Gastroesophageal sphincter (tissue), 4 donors: ENCODE data around the gene UCKL1. TPM values are rescaled to one million over a fixed set of nuclear protein-coding genes. Genes with fewer than 3 reads are reported as not detected.
A peak's percentile ranks its signal among the peaks of the same experiment; 100 is the strongest.

Experiments used
- ATAC-seq: fragments of 150-250 bp; one replicate; pipeline ENCODE4 v1.9.1; 2016; ENCODE audit warnings: mild to moderate bottlenecking, moderate library complexity
- H3K27ac ChIP-seq, 4 donors: fragments of 200-600 bp; sonication (generic) in 3 of 4; 1 replicate in 3 of 4; 2 replicates in 1 of 4; pipeline ENCODE4 v1.5.1; 2016 to 2019
- H3K27me3 ChIP-seq: fragments of 200-600 bp; sonication (generic); one replicate; pipeline ENCODE4 v1.5.1; 2019
- H3K36me3 ChIP-seq, 2 donors: fragments of 200-600 bp; sonication (generic); one replicate each; pipeline ENCODE4 v1.5.1; 2019; ENCODE audit warnings: control low read depth in 1 of 2
- H3K4me1 ChIP-seq, 3 donors: fragments of 200-600 bp; sonication (generic); 1 replicate in 2 of 3; 2 replicates in 1 of 3; pipeline ENCODE4 v1.5.1; 2016 to 2019; ENCODE audit warnings: control low read depth in 2 of 3
- H3K4me3 ChIP-seq, 2 donors: fragments of 200-600 bp; sonication (generic); one replicate each; pipeline ENCODE4 v1.5.1; 2019; ENCODE audit warnings: mild to moderate bottlenecking in 1 of 2, moderate library complexity in 1 of 2
- H3K9me3 ChIP-seq, 3 donors: fragments of 200-600 bp; sonication (generic); one replicate each; pipeline ENCODE4 v1.5.1; 2017 to 2019; ENCODE audit warnings: control low read depth in 2 of 3
- EP300 ChIP-seq: sonication (generic); formaldehyde crosslinking; IDR thresholded peaks from one replicate; pipeline ENCODE4 v1.6.1; 2017; ENCODE audit warnings: antibody characterized with exemption, mild to moderate bottlenecking
- POLR2A ChIP-seq, 2 donors: fragments of 450-650 bp; IDR thresholded peaks; one replicate each; pipeline ENCODE4 v1.6.1; 2017; ENCODE audit warnings: antibody characterized with exemption in 2 of 2, mild to moderate bottlenecking in 2 of 2, moderate library complexity in 1 of 2
- POLR2AphosphoS5 ChIP-seq: sonication (generic); formaldehyde crosslinking; IDR thresholded peaks from one replicate; pipeline ENCODE4 v1.6.1; 2017; ENCODE audit warnings: antibody characterized with exemption
- WGBS, 2 donors: methylation state at CpG; one replicate each; pipeline ENCODE4 v1.1.5; 2018; ENCODE audit warnings: low coverage in 1 of 2; 5-methylcytosine and 5-hydroxymethylcytosine counted together
- total RNA-seq, 4 donors: library from RNA; depleted of rRNA; stranded (reverse); fragments of >200 nt; gene quantifications; one replicate each; pipeline ENCODE4 v1.1.0, GENCODE V29; 2016
- TF ChIP-seq, protein P1 (sequence below), 4 experiments: fragments of 200-600 bp in 2 of 4; fragments of 450-650 bp in 2 of 4; sonication (generic) in 1 of 4; IDR thresholded peaks; one replicate each; pipeline ENCODE4 v1.5.1; 2017 to 2019; ENCODE audit warnings: antibody characterized with exemption in 4 of 4, mild to moderate bottlenecking in 2 of 4, moderate library complexity in 2 of 4

Gene UCKL1
- total RNA-seq, 4 donors from 2014 or later = 19.8 to 27.7 (median 22.6) TPM

DNA sequence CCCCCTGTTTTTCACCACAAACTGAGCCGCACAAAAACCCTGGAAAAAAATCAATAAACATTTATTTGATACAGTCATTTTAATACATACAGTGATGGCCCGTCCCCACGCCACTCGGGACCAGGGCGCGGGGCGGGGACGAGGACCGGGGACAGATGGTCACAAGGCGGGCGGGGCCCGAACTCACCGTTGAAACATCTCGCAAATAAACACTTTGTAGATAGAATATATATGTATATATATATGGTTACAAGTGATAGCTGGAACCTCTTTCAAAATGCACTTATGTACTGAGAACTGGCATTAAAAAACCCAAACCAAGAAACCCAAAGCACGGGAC, 418 bp upstream of the UCKL1 start:
- H3K36me3 ChIP-seq = peaks cover 0 to 33% of the 10 kb centered on the region in 2 donors
- H3K4me1 ChIP-seq = peaks cover 0 to 60% (median 42%) of the 10 kb centered on the region in 3 donors
- peak overlapping the region; percentile 42 to 99 for H3K4me3 ChIP-seq
- H3K27ac ChIP-seq = peak overlapping the region in 3 of 4 donors; percentile 72 to 95 (median 80)
- ATAC-seq = no peak
- WGBS, 2 donors = 0 to 2% methylated on average over 11 to 15 of the region's 15 CpGs
- no peaks in the 10 kb centered on the region for H3K27me3 ChIP-seq
- no peak for TF ChIP-seq POLR2AphosphoS5
- no peak for TF ChIP-seq POLR2A (IDR thresholded peaks at IDR 0.05)
- no peak for TF ChIP-seq EP300
- TF ChIP-seq, protein P1, sequence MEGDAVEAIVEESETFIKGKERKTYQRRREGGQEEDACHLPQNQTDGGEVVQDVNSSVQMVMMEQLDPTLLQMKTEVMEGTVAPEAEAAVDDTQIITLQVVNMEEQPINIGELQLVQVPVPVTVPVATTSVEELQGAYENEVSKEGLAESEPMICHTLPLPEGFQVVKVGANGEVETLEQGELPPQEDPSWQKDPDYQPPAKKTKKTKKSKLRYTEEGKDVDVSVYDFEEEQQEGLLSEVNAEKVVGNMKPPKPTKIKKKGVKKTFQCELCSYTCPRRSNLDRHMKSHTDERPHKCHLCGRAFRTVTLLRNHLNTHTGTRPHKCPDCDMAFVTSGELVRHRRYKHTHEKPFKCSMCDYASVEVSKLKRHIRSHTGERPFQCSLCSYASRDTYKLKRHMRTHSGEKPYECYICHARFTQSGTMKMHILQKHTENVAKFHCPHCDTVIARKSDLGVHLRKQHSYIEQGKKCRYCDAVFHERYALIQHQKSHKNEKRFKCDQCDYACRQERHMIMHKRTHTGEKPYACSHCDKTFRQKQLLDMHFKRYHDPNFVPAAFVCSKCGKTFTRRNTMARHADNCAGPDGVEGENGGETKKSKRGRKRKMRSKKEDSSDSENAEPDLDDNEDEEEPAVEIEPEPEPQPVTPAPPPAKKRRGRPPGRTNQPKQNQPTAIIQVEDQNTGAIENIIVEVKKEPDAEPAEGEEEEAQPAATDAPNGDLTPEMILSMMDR (IDR thresholded peaks at IDR 0.05) = no peak
- no peaks in the 10 kb centered on the region for H3K9me3 ChIP-seq

DNA sequence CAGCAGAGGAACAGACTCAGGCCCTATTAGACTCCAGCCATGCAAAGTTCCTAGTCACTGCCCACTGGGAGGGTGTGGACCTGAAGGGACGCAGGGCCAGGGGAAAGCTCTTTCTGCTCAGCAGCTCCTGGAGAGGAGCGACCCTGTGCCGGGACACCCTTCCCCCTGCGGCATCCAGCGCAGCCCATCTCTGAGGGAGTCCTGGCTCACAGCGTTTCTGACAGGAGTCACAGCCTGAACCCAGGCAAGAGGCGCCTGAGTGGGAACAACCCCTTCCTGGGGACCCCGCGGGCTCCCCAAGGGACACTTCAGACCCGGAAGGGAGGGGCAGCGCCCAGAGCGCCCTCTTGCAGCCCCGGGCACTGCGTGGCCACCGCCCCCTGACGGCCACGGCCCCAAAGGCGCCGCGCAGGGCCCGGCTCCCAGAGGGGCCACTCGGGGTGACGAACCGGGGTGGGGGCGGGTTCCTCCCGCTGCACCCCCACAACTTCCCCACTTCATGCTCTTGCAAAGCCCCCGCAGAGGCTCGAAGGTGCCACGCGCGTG, 862 bp downstream of the UCKL1 start:
- no peaks in the 10 kb centered on the region for H3K27me3 ChIP-seq
- no peak for ATAC-seq
- no peaks in the 10 kb centered on the region for H3K9me3 ChIP-seq
- H3K36me3 ChIP-seq = peaks cover 0 to 20% of the 10 kb centered on the region in 2 donors
- TF ChIP-seq, protein P1 (IDR thresholded peaks at IDR 0.05) = peak in 3 of 4 experiments; percentile 36 to 71 (median 38)
- TF ChIP-seq POLR2A (IDR thresholded peaks at IDR 0.05) (no peak), POLR2AphosphoS5 (no peak)
- peak overlapping the region; percentile 79 to 97 (median 95) for H3K27ac ChIP-seq
- WGBS, 2 donors = 0% methylated on average over 1 to 6 of the region's 31 CpGs
- H3K4me3 ChIP-seq = peak overlapping the region; percentile 81 to 99
- H3K4me1 ChIP-seq = peaks cover 2 to 73% (median 55%) of the 10 kb centered on the region in 3 donors

DNA sequence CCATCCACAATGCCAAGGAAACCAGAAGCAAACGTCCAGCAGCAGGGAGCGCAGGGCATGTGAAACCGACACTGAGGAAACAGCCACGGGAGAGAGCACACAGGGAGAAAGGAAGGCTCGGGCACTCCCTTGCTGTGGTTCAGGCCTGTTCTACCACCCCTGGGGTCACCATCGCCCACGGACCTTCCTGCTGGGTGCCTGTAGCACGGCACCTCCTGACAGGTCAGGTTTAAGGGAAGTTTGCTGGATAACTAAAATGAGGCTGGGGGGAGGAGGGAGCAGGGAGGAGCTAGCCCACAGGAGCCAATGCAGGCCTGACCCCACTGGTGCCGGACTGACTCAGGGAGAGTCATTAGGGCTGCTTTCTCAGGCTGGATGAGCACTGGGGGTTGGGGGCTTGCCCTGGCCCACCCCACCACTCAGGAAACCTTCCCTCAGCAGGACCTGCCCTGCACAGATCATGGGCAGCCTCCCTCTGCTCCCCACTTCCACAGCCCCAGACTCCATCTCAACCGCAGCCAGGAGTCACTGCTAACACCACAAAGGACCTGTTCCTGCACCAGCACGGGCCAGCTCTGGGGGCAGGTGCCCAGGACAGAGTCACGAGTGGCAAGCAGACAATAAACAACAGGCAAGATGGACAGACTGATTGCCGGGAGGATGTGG, 2.3 kb downstream of the UCKL1 start:
- H3K4me3 ChIP-seq = peak overlapping the region in 1 of 2 donors; percentile 99
- WGBS, 2 donors = 36 to 40% methylated on average over 3 to 5 of the region's 13 CpGs
- H3K27ac ChIP-seq = peak overlapping the region in 3 of 4 donors; percentile 95 to 97 (median 95)

DNA sequence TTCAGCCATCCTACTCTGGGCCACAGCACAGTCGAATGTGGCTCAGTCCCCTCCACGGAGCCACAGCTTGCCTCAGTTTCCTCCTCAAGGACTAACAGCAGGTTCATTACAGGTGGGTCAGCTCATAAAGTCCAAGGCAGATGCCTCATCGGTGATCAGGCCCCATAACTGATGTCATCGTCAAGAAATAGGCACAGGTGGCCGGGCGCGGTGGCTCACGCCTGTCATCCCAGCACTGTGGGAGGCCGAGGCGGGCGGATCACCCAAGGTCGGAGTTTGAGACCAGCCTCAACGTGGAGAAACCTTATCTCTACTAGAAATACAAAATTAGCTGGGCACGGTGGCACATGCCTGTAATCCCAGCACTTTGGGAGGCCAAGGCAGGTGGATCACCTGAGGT, 3.4 kb downstream of the UCKL1 start:
- Histone ChIP-seq H3K36me3 (no peaks in the 10 kb centered on the region), H3K4me3 (no peak overlapping the region), H3K9me3 (no peaks in the 10 kb centered on the region), H3K27ac (peak overlapping the region in 3 of 4 donors; percentile 95 to 97 (median 95)), H3K27me3 (no peaks in the 10 kb centered on the region), H3K4me1 (peaks cover 2 to 92% (median 75%) of the 10 kb centered on the region in 3 donors)
- 81% methylated on average over 11 of the region's 14 CpGs; no CpG with 5 or more reads in 1 of the 2 donors for WGBS, 2 donors
- ATAC-seq = no peak
- TF ChIP-seq, protein P1 (IDR thresholded peaks at IDR 0.05) = no peak
- TF ChIP-seq POLR2A (IDR thresholded peaks at IDR 0.05) = no peak
- no peak for TF ChIP-seq POLR2AphosphoS5
- no peak for TF ChIP-seq EP300

More for the DNA sequence above, 2.3 kb downstream of the UCKL1 start:
- no peaks in the 10 kb centered on the region for H3K27me3 ChIP-seq
- peaks cover 2 to 88% (median 70%) of the 10 kb centered on the region in 3 donors for H3K4me1 ChIP-seq
- no peaks in the 10 kb centered on the region for H3K9me3 ChIP-seq
- no peak for ATAC-seq
- TF ChIP-seq POLR2AphosphoS5 (no peak), EP300 (no peak), POLR2A (IDR thresholded peaks at IDR 0.05) (no peak)
- TF ChIP-seq, protein P1 (IDR thresholded peaks at IDR 0.05) = no peak
- peaks cover 0 to 6% of the 10 kb centered on the region in 2 donors for H3K36me3 ChIP-seq

DNA sequence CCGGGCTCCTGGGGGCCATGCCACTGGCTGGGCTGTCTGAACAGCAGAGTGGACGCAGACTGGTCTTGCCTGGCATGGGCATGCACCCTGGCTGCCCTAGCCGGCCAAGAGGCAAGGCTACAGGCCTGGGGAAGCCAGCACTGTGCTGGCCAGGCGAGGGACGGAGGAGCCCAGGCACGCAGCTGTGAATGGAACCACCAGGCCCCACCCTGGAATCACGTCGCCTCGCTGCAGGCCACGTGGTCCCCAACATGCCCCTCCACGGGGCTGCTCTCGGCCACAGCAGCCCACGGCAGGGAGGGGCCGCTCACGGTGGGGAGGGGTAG, 4.0 kb downstream of the UCKL1 start:
- WGBS, 2 donors = no CpG with 5 or more reads among the region's 15 CpGs
- Histone ChIP-seq H3K4me1 (peaks cover 2 to 92% (median 75%) of the 10 kb centered on the region in 3 donors), H3K36me3 (no peaks in the 10 kb centered on the region), H3K9me3 (no peaks in the 10 kb centered on the region), H3K27me3 (no peaks in the 10 kb centered on the region), H3K27ac (peak overlapping the region in 3 of 4 donors; percentile 95 to 97 (median 95)), H3K4me3 (no peak overlapping the region)
- TF ChIP-seq POLR2AphosphoS5 = no peak
- TF ChIP-seq EP300 = no peak
- TF ChIP-seq, protein P1 (IDR thresholded peaks at IDR 0.05) = no peak
- TF ChIP-seq POLR2A (IDR thresholded peaks at IDR 0.05) = no peak
- no peak for ATAC-seq
